Measurements from ENCODE around the gene SEC62. TPM values are rescaled to one million over a fixed set of nuclear protein-coding genes. Genes with fewer than 3 reads are reported as not detected.

The SEC62 gene
- total RNA-seq, 4 donors from 2014 or later, result 75.9 to 88.8 (median 82.4) TPM

GRCh38 chr3:169952045-169952444, 14.6 kb upstream of the SEC62 start:
- Histone ChIP-seq H3K4me1 (no peaks in the 10 kb centered on the region), H3K27me3 (no peaks in the 10 kb centered on the region), H3K36me3 (no peaks in the 10 kb centered on the region), H3K27ac (no peak overlapping the region), H3K9me3 (peaks cover 0 to under 1% (median 0%) of the 10 kb centered on the region in 3 donors), H3K4me3 (no peak overlapping the region)
- no peak for ATAC-seq
- TF ChIP-seq EP300 (IDR thresholded peaks at IDR 0.05) (no peak), POLR2A (IDR thresholded peaks at IDR 0.05) (no peak), POLR2AphosphoS5 (IDR thresholded peaks at IDR 0.05) (no peak), CTCF (IDR thresholded peaks at IDR 0.05) (no peak)
- 100% methylated on average over 1 of the region's 1 CpG for WGBS, 2 donors (ENCODE audit: low coverage in 1 of 2)

- no peaks in the 10 kb centered on the region for H3K4me1 ChIP-seq
- H3K4me3 ChIP-seq, result no peak overlapping the region
- TF ChIP-seq POLR2A (IDR thresholded peaks at IDR 0.05) (no peak), EP300 (IDR thresholded peaks at IDR 0.05) (no peak), CTCF (IDR thresholded peaks at IDR 0.05) (no peak), POLR2AphosphoS5 (IDR thresholded peaks at IDR 0.05) (no peak)
- H3K27me3 ChIP-seq, result no peaks in the 10 kb centered on the region
- ATAC-seq, result no peak
- WGBS, 2 donors (ENCODE audit: low coverage in 1 of 2), result 89 to 96% methylated on average over 3 of the region's 3 CpGs
- no peak overlapping the region for H3K27ac ChIP-seq
- no peaks in the 10 kb centered on the region for H3K36me3 ChIP-seq
- peaks cover 0 to 2% (median 0%) of the 10 kb centered on the region in 3 donors for H3K9me3 ChIP-seq
Measured at GRCh38 chr3:169953462-169954141, 13.0 kb upstream of the SEC62 start.

GRCh38 chr3:169954142-169954756, 12.4 kb upstream of the SEC62 start:
- H3K9me3 ChIP-seq, result peaks cover 0 to 2% (median 0%) of the 10 kb centered on the region in 3 donors
- no peak overlapping the region for H3K27ac ChIP-seq
- no peak overlapping the region for H3K4me3 ChIP-seq
- ATAC-seq, result no peak
- H3K27me3 ChIP-seq, result no peaks in the 10 kb centered on the region
- H3K36me3 ChIP-seq, result no peaks in the 10 kb centered on the region
- no peaks in the 10 kb centered on the region for H3K4me1 ChIP-seq
- TF ChIP-seq CTCF (IDR thresholded peaks at IDR 0.05), result no peak
- TF ChIP-seq POLR2AphosphoS5 (IDR thresholded peaks at IDR 0.05), result no peak
- no peak for TF ChIP-seq POLR2A (IDR thresholded peaks at IDR 0.05)
- no peak for TF ChIP-seq EP300 (IDR thresholded peaks at IDR 0.05)
- 67 to 72% methylated on average over 5 to 6 of the region's 6 CpGs for WGBS, 2 donors (ENCODE audit: low coverage in 1 of 2)

GRCh38 chr3:169955406-169955805, 11.2 kb upstream of the SEC62 start:
- 85 to 92% methylated on average over 2 of the region's 2 CpGs for WGBS, 2 donors (ENCODE audit: low coverage in 1 of 2)
- no peak overlapping the region for H3K4me3 ChIP-seq
- TF ChIP-seq POLR2A (IDR thresholded peaks at IDR 0.05), result no peak
- TF ChIP-seq POLR2AphosphoS5 (IDR thresholded peaks at IDR 0.05), result no peak
- no peak for TF ChIP-seq CTCF (IDR thresholded peaks at IDR 0.05)
- no peak for TF ChIP-seq EP300 (IDR thresholded peaks at IDR 0.05)

GRCh38 chr3:169964176-169964575, 2.4 kb upstream of the SEC62 start:
- no peaks in the 10 kb centered on the region for H3K27me3 ChIP-seq
- ATAC-seq, result no peak
- H3K4me1 ChIP-seq, result peaks cover 7 to 28% (median 7%) of the 10 kb centered on the region in 3 donors
- WGBS, 2 donors (ENCODE audit: low coverage in 1 of 2), result 57 to 100% methylated on average over 2 of the region's 2 CpGs
- no peaks in the 10 kb centered on the region for H3K9me3 ChIP-seq
- no peak overlapping the region for H3K4me3 ChIP-seq
- H3K36me3 ChIP-seq, result no peaks in the 10 kb centered on the region
- TF ChIP-seq CTCF (IDR thresholded peaks at IDR 0.05) (no peak), POLR2A (IDR thresholded peaks at IDR 0.05) (no peak), POLR2AphosphoS5 (IDR thresholded peaks at IDR 0.05) (no peak), EP300 (IDR thresholded peaks at IDR 0.05) (no peak)
- no peak overlapping the region for H3K27ac ChIP-seq

More at GRCh38 chr3:169955406-169955805, 11.2 kb upstream of the SEC62 start:
- H3K27me3 ChIP-seq, result no peaks in the 10 kb centered on the region
- no peaks in the 10 kb centered on the region for H3K36me3 ChIP-seq
- H3K27ac ChIP-seq, result no peak overlapping the region
- peaks cover 0 to 2% (median 0%) of the 10 kb centered on the region in 3 donors for H3K9me3 ChIP-seq
- H3K4me1 ChIP-seq, result no peaks in the 10 kb centered on the region
- no peak for ATAC-seq
